ENCODE data around the gene VSIG10.
"Not testable (repeated sequence)": the region's sequence is repeated elsewhere in the genome, so short reads cannot be mapped to it uniquely, and the experiment has no call there.

The VSIG10 gene

GRCh38 chr12:118107694-118108093 lies 3.9 kb upstream of the VSIG10 start:
- DNase-seq, result no peak
- ATAC-seq, result no peak

GRCh38 chr12:118107011-118107410 lies 3.2 kb upstream of the VSIG10 start:
- no peak for DNase-seq
- no peak for ATAC-seq

GRCh38 chr12:118103201-118103600 lies 610 bp downstream of the VSIG10 start:
- no peak for DNase-seq

DNA sequence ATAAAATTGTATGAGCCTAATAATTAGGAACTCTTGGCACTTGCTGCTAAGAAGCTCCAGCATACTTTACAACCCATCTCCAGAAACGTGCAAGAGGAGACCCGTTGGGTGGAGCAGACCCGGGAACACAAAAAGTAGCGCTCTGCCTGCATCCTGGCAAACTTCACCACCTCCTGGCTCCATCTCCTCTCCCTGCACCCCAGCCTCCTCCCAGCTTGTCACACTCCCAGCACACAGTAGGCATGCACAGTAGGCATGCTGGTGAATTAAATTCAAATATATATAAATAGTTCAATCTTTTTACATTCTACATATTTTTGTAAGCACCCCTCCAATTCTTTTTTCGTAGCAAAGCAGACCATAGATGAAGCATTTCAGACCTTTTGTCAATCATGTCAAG lies 1.2 kb downstream of the VSIG10 start:
- ATAC-seq, result no peak
- no peak for DNase-seq

More at GRCh38 chr12:118103201-118103600, 610 bp downstream of the VSIG10 start:
- no peak for ATAC-seq

GRCh38 chr12:118102070-118102469 lies 1.7 kb downstream of the VSIG10 start:
- ATAC-seq (no peak), DNase-seq (no peak)

- no peak for DNase-seq
- ATAC-seq, result no peak
These were observed 2.8 kb downstream of the VSIG10 start for GRCh38 chr12:118101051-118101450.

GRCh38 chr12:118098911-118099671 lies 4.7 kb downstream of the VSIG10 start:
- ATAC-seq, result no peak
- no peak for DNase-seq

GRCh38 chr12:118098401-118098800 lies 5.4 kb downstream of the VSIG10 start:
- ATAC-seq (no peak), DNase-seq (no peak)

- ATAC-seq, result no peak
- DNase-seq, result no peak
These were observed 9.8 kb downstream of the VSIG10 start for GRCh38 chr12:118094039-118094438.

- ATAC-seq (no peak), DNase-seq (no peak)
These were observed 14.0 kb downstream of the VSIG10 start for GRCh38 chr12:118089782-118090181.

GRCh38 chr12:118082161-118082560 lies 21.6 kb downstream of the VSIG10 start:
- DNase-seq, result no peak
- no peak for ATAC-seq

GRCh38 chr12:118081521-118081920 lies 22.3 kb downstream of the VSIG10 start:
- not testable (repeated sequence) for ATAC-seq, DNase-seq

DNA sequence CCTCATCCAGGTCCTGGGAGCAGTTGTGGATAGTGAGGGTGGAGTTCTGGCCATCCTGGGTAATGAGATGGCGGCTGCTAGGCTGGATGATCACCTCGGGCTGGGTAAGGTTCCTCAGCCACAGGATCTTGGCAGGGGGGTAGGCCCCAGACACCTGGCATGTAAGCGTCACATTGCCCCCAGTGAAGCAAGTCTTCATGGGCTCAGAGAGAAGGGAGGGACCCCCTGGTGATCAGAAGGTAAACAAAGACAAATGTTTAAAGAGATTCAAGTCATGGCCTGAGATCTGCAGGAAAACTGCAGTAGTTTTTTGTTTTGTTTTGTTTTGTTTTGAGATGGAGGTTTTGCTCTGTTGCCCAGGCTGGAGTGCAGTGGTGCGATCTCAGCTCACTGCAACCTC lies 30.0 kb downstream of the VSIG10 start:
- DNase-seq (no peak), ATAC-seq (no peak)

DNA sequence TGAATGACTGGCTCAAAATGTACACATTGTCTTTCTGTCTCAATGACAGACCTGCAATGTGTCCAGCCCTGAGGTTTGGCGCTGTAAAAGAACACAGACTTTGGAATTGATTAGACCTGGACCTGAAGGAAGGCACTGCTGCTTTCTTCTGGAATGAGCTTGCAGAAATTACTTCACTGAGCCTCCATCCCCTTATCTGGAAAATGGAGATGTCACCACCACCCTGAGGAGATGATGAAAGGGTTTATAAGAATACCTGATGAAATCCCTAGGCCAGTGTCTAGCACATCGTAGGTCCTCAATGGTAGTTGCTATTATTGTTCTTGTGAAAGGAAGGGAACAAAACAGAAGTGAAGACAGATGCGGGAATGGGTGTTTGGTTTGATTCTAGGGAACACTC lies 33.2 kb downstream of the VSIG10 start:
- DNase-seq (no peak), ATAC-seq (no peak)

GRCh38 chr12:118068445-118068844 lies 35.4 kb downstream of the VSIG10 start:
- DNase-seq (no peak), ATAC-seq (no peak)

GRCh38 chr12:118065380-118065779 lies 38.4 kb downstream of the VSIG10 start:
- DNase-seq, result no peak
- ATAC-seq, result no peak

DNA sequence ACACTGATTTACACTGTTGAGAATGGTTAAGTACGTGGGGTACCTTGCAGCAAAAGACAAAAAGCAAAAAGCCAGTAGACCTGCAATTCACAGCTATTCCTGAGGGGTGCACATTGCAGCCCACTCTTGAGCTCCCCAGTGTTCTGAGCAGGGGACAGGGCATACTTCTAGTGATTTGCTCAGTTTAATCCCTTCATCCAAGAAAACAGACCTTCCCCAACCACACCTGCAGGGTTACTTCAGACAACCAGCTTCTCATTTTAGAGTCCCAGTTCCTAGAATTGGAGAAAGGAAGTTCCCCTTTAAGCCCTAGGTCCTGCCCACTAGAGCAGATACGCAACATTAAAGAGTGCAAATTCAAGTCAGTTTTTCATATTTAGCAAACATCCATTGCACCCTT lies 39.2 kb downstream of the VSIG10 start:
- DNase-seq, result no peak
- peak; percentile 20 for ATAC-seq

- no peak for DNase-seq
These were observed 40.0 kb downstream of the VSIG10 start for GRCh38 chr12:118063576-118064391.

DNA sequence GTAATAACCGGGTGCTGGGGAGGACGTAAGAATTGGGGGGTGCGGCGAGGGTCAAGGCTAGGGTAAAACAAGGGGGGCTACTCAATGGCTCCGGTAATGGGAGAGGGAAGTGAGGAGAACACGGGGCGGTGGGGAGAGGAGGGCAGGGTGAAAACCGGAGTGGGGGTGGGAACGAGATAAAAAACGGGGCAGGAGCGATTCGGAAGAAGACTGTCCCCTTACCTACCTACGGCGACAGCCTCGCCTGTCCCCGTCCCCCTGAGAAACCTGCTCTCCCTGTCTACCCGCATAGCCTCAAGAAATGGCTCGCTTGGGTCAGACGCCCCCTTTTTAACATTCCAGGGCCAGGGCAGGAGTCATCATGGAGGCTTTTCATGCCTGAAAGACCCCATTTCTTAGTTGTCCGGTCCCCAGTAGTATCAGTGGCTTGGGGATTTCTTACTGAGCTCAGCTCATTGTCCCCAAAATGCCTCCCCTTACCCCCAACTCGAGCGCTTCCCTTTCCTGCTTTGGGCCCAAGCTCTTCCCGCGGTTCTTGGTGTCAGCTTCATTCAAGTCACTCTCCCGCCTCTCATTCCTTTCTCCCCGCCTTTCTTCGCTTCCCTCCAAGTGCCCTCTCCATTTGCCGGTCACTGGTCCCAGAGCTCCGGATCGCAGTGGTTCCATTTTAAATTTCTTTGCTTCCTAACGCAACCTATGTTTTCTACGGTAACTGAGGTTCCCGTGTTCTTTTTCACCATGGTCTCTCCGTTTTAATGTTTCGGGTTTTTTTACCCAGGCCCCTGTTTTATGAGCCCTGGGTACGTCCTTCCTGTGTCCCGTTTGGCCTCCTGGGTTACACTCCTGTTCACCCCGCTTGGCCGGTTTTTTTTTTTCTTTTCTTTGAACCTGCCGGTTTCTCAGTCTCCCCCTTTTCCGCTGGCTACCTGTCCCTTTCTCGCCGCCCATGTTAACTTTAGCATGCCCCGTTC lies 41.7 kb downstream of the VSIG10 start:
- DNase-seq, result peak; percentile 32
- no peak for ATAC-seq

More at GRCh38 chr12:118063576-118064391, 40.0 kb downstream of the VSIG10 start:
- no peak for ATAC-seq

GRCh38 chr12:118061011-118061872 lies 42.6 kb downstream of the VSIG10 start, which contains the start of gene WSB2:
Gene WSB2 (minus strand): TSS chr12:118061179. CDS start chr12:118061048, 131 bp downstream.
- ATAC-seq, result peak; percentile 25
- peak; percentile 71 for DNase-seq
